ENCODE data around the gene CNKSR3. TPM values are rescaled to one million over a fixed set of nuclear protein-coding genes. Genes with fewer than 3 reads are reported as not detected.

CNKSR3 gene
- total RNA-seq, 2 donors from 2014 or later, result 5.9 to 8.0 TPM

GRCh38 chr6:154367336-154367735 is 143.1 kb downstream of the CNKSR3 start:
- WGBS, 2 experiments (ENCODE audit: insufficient coverage in 1 of 2, insufficient read length in 1 of 2), result 93 to 97% methylated on average over 3 to 5 of the region's 5 CpGs
- no peak overlapping the region for H3K4me3 Mint-ChIP-seq
- H3K27ac ChIP-seq (ENCODE audit: low read depth, low read length), result no peak overlapping the region
- H3K36me3 ChIP-seq (ENCODE audit: control insufficient read depth, insufficient read depth, low read length), result no peaks in the 10 kb centered on the region
- H3K27ac Mint-ChIP-seq, result no peak overlapping the region
- H3K4me1 ChIP-seq (ENCODE audit: control insufficient read depth, insufficient read depth, low read length), result no peaks in the 10 kb centered on the region
- H3K9me3 Mint-ChIP-seq, result no peaks in the 10 kb centered on the region
- no peak for TF ChIP-seq CTCF (conservative IDR thresholded peaks at IDR 0.05)
- H3K36me3 Mint-ChIP-seq (ENCODE audit: low read depth), result no peaks in the 10 kb centered on the region
- H3K4me1 Mint-ChIP-seq, result no peaks in the 10 kb centered on the region
- no peak overlapping the region for H3K9ac ChIP-seq (ENCODE audit: extremely low read depth, low read length, poor library complexity, severe bottlenecking)
- no peak for DNase-seq
- H3K9me3 ChIP-seq (ENCODE audit: control insufficient read depth, low read length), result no peaks in the 10 kb centered on the region
- no peaks in the 10 kb centered on the region for H3K27me3 Mint-ChIP-seq (ENCODE audit: insufficient read depth)
- no peaks in the 10 kb centered on the region for H3K27me3 ChIP-seq (ENCODE audit: control insufficient read depth, insufficient read depth, low read length, poor library complexity, severe bottlenecking)
- H3K4me3 ChIP-seq (ENCODE audit: low read length), result no peak overlapping the region

GRCh38 chr6:154363821-154364220 is 146.7 kb downstream of the CNKSR3 start:
- no peaks in the 10 kb centered on the region for H3K4me1 ChIP-seq (ENCODE audit: control insufficient read depth, insufficient read depth, low read length)
- TF ChIP-seq CTCF (conservative IDR thresholded peaks at IDR 0.05), result no peak
- no peak overlapping the region for H3K9ac ChIP-seq (ENCODE audit: extremely low read depth, low read length, poor library complexity, severe bottlenecking)
- H3K36me3 ChIP-seq (ENCODE audit: control insufficient read depth, insufficient read depth, low read length), result no peaks in the 10 kb centered on the region
- no peak overlapping the region for H3K4me3 ChIP-seq (ENCODE audit: low read length)
- no peaks in the 10 kb centered on the region for H3K27me3 Mint-ChIP-seq (ENCODE audit: insufficient read depth)
- H3K4me1 Mint-ChIP-seq, result no peaks in the 10 kb centered on the region
- H3K9me3 ChIP-seq (ENCODE audit: control insufficient read depth, low read length), result no peaks in the 10 kb centered on the region
- peak; percentile 3 for DNase-seq
- H3K27me3 ChIP-seq (ENCODE audit: control insufficient read depth, insufficient read depth, low read length, poor library complexity, severe bottlenecking), result no peaks in the 10 kb centered on the region
- H3K27ac ChIP-seq (ENCODE audit: low read depth, low read length), result no peak overlapping the region
- no peaks in the 10 kb centered on the region for H3K36me3 Mint-ChIP-seq (ENCODE audit: low read depth)
- no peak overlapping the region for H3K4me3 Mint-ChIP-seq
- 88 to 100% methylated on average over 1 to 3 of the region's 4 CpGs for WGBS, 2 experiments (ENCODE audit: insufficient coverage in 1 of 2, insufficient read length in 1 of 2)
- H3K9me3 Mint-ChIP-seq, result no peaks in the 10 kb centered on the region
- no peak overlapping the region for H3K27ac Mint-ChIP-seq

- Histone ChIP-seq H3K27me3 (ENCODE audit: control insufficient read depth, insufficient read depth, low read length, poor library complexity, severe bottlenecking) (no peaks in the 10 kb centered on the region), H3K9me3 (ENCODE audit: control insufficient read depth, low read length) (no peaks in the 10 kb centered on the region), H3K4me1 (ENCODE audit: control insufficient read depth, insufficient read depth, low read length) (no peaks in the 10 kb centered on the region), H3K9ac (ENCODE audit: extremely low read depth, low read length, poor library complexity, severe bottlenecking) (no peak overlapping the region), H3K4me3 (ENCODE audit: low read length) (no peak overlapping the region), H3K27ac (ENCODE audit: low read depth, low read length) (no peak overlapping the region), H3K36me3 (ENCODE audit: control insufficient read depth, insufficient read depth, low read length) (no peaks in the 10 kb centered on the region)
- peak; percentile 0 for DNase-seq
- Mint-ChIP-seq H3K36me3 (ENCODE audit: low read depth) (no peaks in the 10 kb centered on the region), H3K27ac (no peak overlapping the region), H3K4me3 (no peak overlapping the region), H3K4me1 (no peaks in the 10 kb centered on the region), H3K9me3 (no peaks in the 10 kb centered on the region), H3K27me3 (ENCODE audit: insufficient read depth) (no peaks in the 10 kb centered on the region)
- 91 to 93% methylated on average over 4 to 5 of the region's 5 CpGs for WGBS, 2 experiments (ENCODE audit: insufficient coverage in 1 of 2, insufficient read length in 1 of 2)
- no peak for TF ChIP-seq CTCF (conservative IDR thresholded peaks at IDR 0.05)
These were observed 149.0 kb downstream of the CNKSR3 start for GRCh38 chr6:154361476-154361875.

Data from endodermal cell (in vitro differentiated cells).